PC-9 (cell line): ENCODE results near the gene GPR15LG. TPM values are rescaled to one million over a fixed set of nuclear protein-coding genes. Genes with fewer than 3 reads are reported as not detected.

ENCODE experiments used
- BruUV-seq: library from RNA; stranded (reverse); fragments of 400-500 nt; replicated peaks from 2 replicates; lab custom pipeline; 2021; lab: Mats Ljungman, UMichigan
- CTCF ChIA-PET: fragments of 300-600 bp; sonication (Branson Sonifier 250); formaldehyde crosslinking; loops from one replicate; lab custom pipeline; 2022; ENCODE audit warnings: antibody characterized with exemption; lab: Charles Lee
- POLR2A ChIA-PET: fragments of 300-600 bp; sonication (Branson Sonifier 250); formaldehyde crosslinking; loops from one replicate; lab custom pipeline; 2022; ENCODE audit warnings: antibody characterized with exemption; ENCODE audit not compliant: unreplicated experiment; lab: Charles Lee
- DNase-seq, 2 experiments: peaks; one replicate each; pipeline versions ENCODE4 v3.0.0 to v3.0.0-alpha.2; 2015 to 2022; ENCODE audit warnings: mixed read lengths in 1 of 2
- H2AFZ ChIP-seq: fragments of 200-600 bp; sonication (generic); 2 replicates; pipeline ENCODE4 v1.8.1; 2017; ENCODE audit warnings: antibody characterized with exemption
- H3F3A ChIP-seq: fragments of 200-600 bp; sonication (generic); 2 replicates; pipeline ENCODE4 v1.8.1; 2017; ENCODE audit warnings: antibody characterized with exemption, mild to moderate bottlenecking, low read depth; ENCODE audit not compliant: insufficient read depth
- H3K27ac ChIP-seq: fragments of 200-600 bp; sonication (generic); 2 replicates; pipeline ENCODE4 v1.6.1; 2016; ENCODE audit warnings: mixed run types
- H3K27me3 ChIP-seq: fragments of 200-600 bp; sonication (generic); 2 replicates; pipeline ENCODE4 v1.6.1; 2016; ENCODE audit warnings: low read depth, mixed run types; ENCODE audit not compliant: insufficient read depth
- H3K36me3 ChIP-seq: fragments of 200-600 bp; sonication (generic); 2 replicates; pipeline ENCODE4 v1.6.1; 2016; ENCODE audit warnings: low read depth, mixed run types
- H3K4me1 ChIP-seq: fragments of 200-600 bp; sonication (generic); replicated peaks from 2 replicates; pipeline ENCODE4 v1.6.1; 2016; ENCODE audit warnings: mixed run types; ENCODE audit not compliant: insufficient read depth
- H3K4me2 ChIP-seq: fragments of 200-600 bp; sonication (generic); 2 replicates; pipeline ENCODE4 v1.6.1; 2017; ENCODE audit warnings: mixed run types
- H3K4me3 ChIP-seq: fragments of 200-600 bp; sonication (generic); 2 replicates; pipeline ENCODE4 v1.6.1; 2016; ENCODE audit warnings: mixed run types
- H3K79me2 ChIP-seq: fragments of 200-600 bp; sonication (generic); 2 replicates; pipeline ENCODE4 v1.6.1; 2017; ENCODE audit warnings: low read depth, mixed run types
- H3K9me2 ChIP-seq: fragments of 200-600 bp; sonication (generic); 2 replicates; pipeline ENCODE4 v1.8.1; 2017; ENCODE audit warnings: mild to moderate bottlenecking; ENCODE audit not compliant: insufficient read depth
- H3K9me3 ChIP-seq: fragments of 200-600 bp; sonication (generic); 2 replicates; pipeline ENCODE4 v1.8.1; 2016; ENCODE audit warnings: low read depth; ENCODE audit not compliant: insufficient read depth
- H4K20me1 ChIP-seq: fragments of 200-600 bp; sonication (generic); 2 replicates; pipeline ENCODE4 v1.8.1; 2017; ENCODE audit not compliant: insufficient read depth
- CTCF ChIP-seq: fragments of 200-600 bp; sonication (generic); conservative IDR thresholded peaks from 2 replicates; pipeline ENCODE4 v1.6.1; 2017; ENCODE audit warnings: mixed run types, antibody characterized with exemption, mild to moderate bottlenecking, moderate library complexity
- EZH2 ChIP-seq: fragments of 200-600 bp; sonication (generic); IDR thresholded peaks from 2 replicates; pipeline ENCODE4 v1.8.0; 2017; ENCODE audit warnings: antibody characterized with exemption, low read depth
- intact Hi-C: fragments of 100-400 bp; cut with micrococcal nuclease; formaldehyde crosslinking; loops from one replicate; pipeline ENCODE4 v1.10.0; 2022; ENCODE audit not compliant: unreplicated experiment
- total RNA-seq: library from RNA; stranded (reverse); gene quantifications from 2 replicates; pipeline ENCODE4 v1.2.3, GENCODE V29; 2021

GPR15LG gene
- total RNA-seq, 1 experiment from 2014 or later: not detected

GRCh38 chr10:84196941-84197340 is 23.3 kb downstream of the GPR15LG start:
- POLR2A ChIA-PET: no interaction called here
- H3K27ac ChIP-seq: no peak overlapping the region
- H3K36me3 ChIP-seq: no peaks in the 10 kb centered on the region
- no peak overlapping the region for H2AFZ ChIP-seq
- H3K4me2 ChIP-seq: no peak overlapping the region
- no peaks in the 10 kb centered on the region for H3K9me3 ChIP-seq
- no peaks in the 10 kb centered on the region for H3K4me1 ChIP-seq
- H3K79me2 ChIP-seq: no peaks in the 10 kb centered on the region
- no peaks in the 10 kb centered on the region for H3F3A ChIP-seq
- TF ChIP-seq CTCF (no peak), EZH2 (no peak)
- H3K4me3 ChIP-seq: no peak overlapping the region
- H3K27me3 ChIP-seq: peaks cover 92% of the 10 kb centered on the region
- 0 out of 2 replicates have a peak, but pooled peaks cover 9% of the 10 kb centered on the region for H4K20me1 ChIP-seq
- CTCF ChIA-PET: no interaction called here
- no TSS peak for BruUV-seq
- intact Hi-C loops: no loop called here
- no peak for DNase-seq
- no peaks in the 10 kb centered on the region for H3K9me2 ChIP-seq

GRCh38 chr10:84197643-84198042 is 24.0 kb downstream of the GPR15LG start:
- H2AFZ ChIP-seq: no peak overlapping the region
- no peak overlapping the region for H3K27ac ChIP-seq
- no peaks in the 10 kb centered on the region for H3K36me3 ChIP-seq
- H3K4me1 ChIP-seq: no peaks in the 10 kb centered on the region
- H3K4me2 ChIP-seq: no peak overlapping the region
- CTCF ChIA-PET: no interaction called here
- DNase-seq: no peak
- 0 out of 2 replicates have a peak, but pooled peaks cover 9% of the 10 kb centered on the region for H4K20me1 ChIP-seq
- intact Hi-C loops: no loop called here
- H3K27me3 ChIP-seq: peaks cover 92% of the 10 kb centered on the region
- no peaks in the 10 kb centered on the region for H3K79me2 ChIP-seq
- H3F3A ChIP-seq: no peaks in the 10 kb centered on the region
- no peaks in the 10 kb centered on the region for H3K9me2 ChIP-seq
- POLR2A ChIA-PET: no interaction called here
- no TSS peak for BruUV-seq
- H3K9me3 ChIP-seq: no peaks in the 10 kb centered on the region
- no peak overlapping the region for H3K4me3 ChIP-seq
- TF ChIP-seq CTCF: no peak
- no peak for TF ChIP-seq EZH2

- DNase-seq: no peak
- peaks cover 92% of the 10 kb centered on the region for H3K27me3 ChIP-seq
- no peak overlapping the region for H3K4me3 ChIP-seq
- no peak overlapping the region for H3K27ac ChIP-seq
- H3K36me3 ChIP-seq: no peaks in the 10 kb centered on the region
- H3K4me1 ChIP-seq: no peaks in the 10 kb centered on the region
- TF ChIP-seq EZH2 (no peak), CTCF (no peak)
- ChIA-PET CTCF (no interaction called here), POLR2A (no interaction called here)
- H3K79me2 ChIP-seq: no peaks in the 10 kb centered on the region
- H3K4me2 ChIP-seq: no peak overlapping the region
- no peaks in the 10 kb centered on the region for H3F3A ChIP-seq
- H4K20me1 ChIP-seq: 0 out of 2 replicates have a peak, but pooled peaks cover 9% of the 10 kb centered on the region
- BruUV-seq: no TSS peak
- H3K9me2 ChIP-seq: no peaks in the 10 kb centered on the region
- no peaks in the 10 kb centered on the region for H3K9me3 ChIP-seq
- no peak overlapping the region for H2AFZ ChIP-seq
- intact Hi-C loops: no loop called here
Measured at GRCh38 chr10:84198206-84198915, 24.8 kb downstream of the GPR15LG start.
